RWPE2 (cell line): ENCODE results near the gene MRPL48.
"Not testable (repeated sequence)": the region's sequence is repeated elsewhere in the genome, so short reads cannot be mapped to it uniquely, and the experiment has no call there.

ENCODE experiments used
- ATAC-seq: fragments of 200-7000 bp; cut with Tn5 transposase; 3 replicates; pipeline ENCODE4 v1.9.1; 2021; ENCODE audit warnings: low read depth
- DNase-seq: peaks from one replicate; pipeline ENCODE4 v3.0.0-alpha.2; 2020; ENCODE audit warnings: low spot score
- H3K27ac ChIP-seq: fragments of 450-650 bp; 2 replicates; pipeline ENCODE4 v1.5.1; 2017; ENCODE audit warnings: mild to moderate bottlenecking; ENCODE audit not compliant: poor library complexity, severe bottlenecking
- H3K27me3 ChIP-seq: fragments of 250-450 bp; sonication (Bioruptor Pico); 2 replicates; pipeline ENCODE4 v1.5.1; 2021; ENCODE audit warnings: mild to moderate bottlenecking, moderate library complexity; ENCODE audit not compliant: insufficient read depth, poor library complexity, severe bottlenecking
- H3K36me3 ChIP-seq: fragments of 250-450 bp; sonication (Bioruptor Pico); 2 replicates; pipeline ENCODE4 v1.5.1; 2020; ENCODE audit warnings: low read depth, mild to moderate bottlenecking, moderate library complexity
- H3K4me1 ChIP-seq: fragments of 250-450 bp; sonication (Bioruptor Pico); 2 replicates; pipeline ENCODE4 v1.5.1; 2021; ENCODE audit warnings: mild to moderate bottlenecking, moderate library complexity; ENCODE audit not compliant: insufficient read depth, poor library complexity, severe bottlenecking
- H3K4me3 ChIP-seq: fragments of 250-450 bp; sonication (Bioruptor Pico); 2 replicates; pipeline ENCODE4 v1.5.1; 2021; ENCODE audit warnings: mild to moderate bottlenecking, moderate library complexity; ENCODE audit not compliant: severe bottlenecking
- H3K9me3 ChIP-seq: fragments of 250-450 bp; sonication (Bioruptor Pico); 2 replicates; pipeline ENCODE4 v1.5.1; 2021; ENCODE audit warnings: mild to moderate bottlenecking, moderate library complexity; ENCODE audit not compliant: severe bottlenecking
- TF ChIP-seq, protein P1 (sequence below): fragments of 450-650 bp; IDR thresholded peaks from one replicate; pipeline ENCODE4 v1.5.1; 2017; ENCODE audit warnings: mild to moderate bottlenecking, moderate library complexity; ENCODE audit not compliant: poor library complexity, severe bottlenecking

Gene MRPL48

DNA sequence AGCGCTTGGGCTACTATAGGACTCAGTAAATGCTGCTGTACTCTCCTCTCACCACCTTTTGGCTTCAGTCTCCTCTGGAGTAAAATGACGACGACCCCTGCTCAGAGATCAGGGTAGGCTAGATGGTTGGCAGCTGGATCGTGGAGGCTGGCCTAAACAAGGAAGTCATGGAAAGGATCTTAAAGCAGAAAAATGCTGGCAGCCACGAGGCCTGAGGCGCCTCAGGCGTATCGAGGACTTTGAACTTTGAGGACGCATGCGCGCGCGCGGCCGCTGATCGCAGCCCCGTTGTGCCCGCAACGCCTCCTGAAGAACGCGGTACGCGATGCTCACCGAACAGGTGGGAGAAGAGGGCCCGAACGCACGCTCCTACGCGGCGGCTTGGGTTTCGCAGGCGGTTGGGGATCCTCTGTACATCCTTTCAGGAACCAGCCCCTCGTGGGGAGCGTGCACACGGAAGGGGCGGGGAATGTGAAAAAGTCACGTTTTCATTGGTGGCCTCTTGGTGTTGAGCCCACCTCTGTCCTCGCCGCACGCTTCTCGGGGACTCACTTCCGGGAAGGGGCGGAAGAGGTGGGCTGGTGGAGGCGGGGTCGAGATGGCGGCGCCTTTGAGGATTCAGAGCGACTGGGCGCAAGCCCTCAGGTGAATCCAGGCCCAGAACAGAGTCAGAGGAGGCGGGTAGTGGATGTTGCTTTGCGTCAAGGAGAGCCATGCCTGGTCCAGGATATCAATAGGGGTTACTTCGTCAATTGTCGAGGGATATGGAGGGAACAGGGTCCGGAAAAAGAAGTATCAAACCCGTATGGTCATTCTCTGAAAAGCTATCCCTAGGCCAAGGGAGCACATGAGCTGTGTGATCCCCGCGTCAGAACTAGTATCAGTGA is 89.0 kb downstream of the MRPL48 start, which contains the start of the genes COA4 and PAAF1:
Gene COA4 (minus strand): TSS at position 423 of the 887 bp plus-strand sequence. CDS start 3,468 bp downstream, outside the sequence.
Gene PAAF1 (plus strand): TSS at position 576 of the 887 bp plus-strand sequence. CDS start 23 bp downstream, at position 599.
- H3K27ac ChIP-seq: peak within 1 kb of the TSS; percentile 90
- ATAC-seq: peak; percentile 93
- TF ChIP-seq, protein P1, sequence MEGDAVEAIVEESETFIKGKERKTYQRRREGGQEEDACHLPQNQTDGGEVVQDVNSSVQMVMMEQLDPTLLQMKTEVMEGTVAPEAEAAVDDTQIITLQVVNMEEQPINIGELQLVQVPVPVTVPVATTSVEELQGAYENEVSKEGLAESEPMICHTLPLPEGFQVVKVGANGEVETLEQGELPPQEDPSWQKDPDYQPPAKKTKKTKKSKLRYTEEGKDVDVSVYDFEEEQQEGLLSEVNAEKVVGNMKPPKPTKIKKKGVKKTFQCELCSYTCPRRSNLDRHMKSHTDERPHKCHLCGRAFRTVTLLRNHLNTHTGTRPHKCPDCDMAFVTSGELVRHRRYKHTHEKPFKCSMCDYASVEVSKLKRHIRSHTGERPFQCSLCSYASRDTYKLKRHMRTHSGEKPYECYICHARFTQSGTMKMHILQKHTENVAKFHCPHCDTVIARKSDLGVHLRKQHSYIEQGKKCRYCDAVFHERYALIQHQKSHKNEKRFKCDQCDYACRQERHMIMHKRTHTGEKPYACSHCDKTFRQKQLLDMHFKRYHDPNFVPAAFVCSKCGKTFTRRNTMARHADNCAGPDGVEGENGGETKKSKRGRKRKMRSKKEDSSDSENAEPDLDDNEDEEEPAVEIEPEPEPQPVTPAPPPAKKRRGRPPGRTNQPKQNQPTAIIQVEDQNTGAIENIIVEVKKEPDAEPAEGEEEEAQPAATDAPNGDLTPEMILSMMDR: no peak

DNA sequence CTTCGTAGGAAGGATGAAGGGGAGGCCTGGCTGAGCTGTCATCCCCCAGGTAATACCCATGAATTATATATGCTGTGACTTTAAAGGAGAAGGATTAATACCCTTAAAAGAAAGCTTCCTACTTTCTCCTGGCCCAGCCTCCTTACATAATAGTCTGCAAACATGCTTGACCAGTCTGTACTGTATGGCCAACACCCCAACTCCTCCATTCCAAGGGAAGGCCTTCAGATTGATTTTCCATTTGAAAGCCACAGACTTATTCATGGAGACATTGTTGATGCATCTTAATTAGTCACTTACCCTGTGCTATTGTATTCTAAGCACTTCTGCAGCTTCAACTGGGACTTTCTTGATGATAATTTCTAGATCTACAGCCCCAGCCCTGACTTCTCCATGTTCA is 91.1 kb downstream of the MRPL48 start:
- peaks cover 36% of the 10 kb centered on the region for H3K36me3 ChIP-seq
- ATAC-seq: no peak
- no peak overlapping the region for H3K27ac ChIP-seq
- H3K4me1 ChIP-seq: peaks cover 10% of the 10 kb centered on the region
- no peak overlapping the region for H3K4me3 ChIP-seq
- H3K27me3 ChIP-seq: no peaks in the 10 kb centered on the region
- H3K9me3 ChIP-seq: no peaks in the 10 kb centered on the region
- TF ChIP-seq, protein P1: no peak
- no peak for DNase-seq

More for the DNA sequence above, 89.0 kb downstream of the MRPL48 start, which contains the start of the genes COA4 and PAAF1:
- Histone ChIP-seq H3K9me3 (no peaks in the 10 kb centered on the region), H3K4me1 (peaks cover 10% of the 10 kb centered on the region), H3K36me3 (peaks cover 51% of the 10 kb centered on the region), H3K27me3 (no peaks in the 10 kb centered on the region), H3K4me3 (peak within 1 kb of the TSS; percentile 44)
- peak; percentile 91 for DNase-seq

DNA sequence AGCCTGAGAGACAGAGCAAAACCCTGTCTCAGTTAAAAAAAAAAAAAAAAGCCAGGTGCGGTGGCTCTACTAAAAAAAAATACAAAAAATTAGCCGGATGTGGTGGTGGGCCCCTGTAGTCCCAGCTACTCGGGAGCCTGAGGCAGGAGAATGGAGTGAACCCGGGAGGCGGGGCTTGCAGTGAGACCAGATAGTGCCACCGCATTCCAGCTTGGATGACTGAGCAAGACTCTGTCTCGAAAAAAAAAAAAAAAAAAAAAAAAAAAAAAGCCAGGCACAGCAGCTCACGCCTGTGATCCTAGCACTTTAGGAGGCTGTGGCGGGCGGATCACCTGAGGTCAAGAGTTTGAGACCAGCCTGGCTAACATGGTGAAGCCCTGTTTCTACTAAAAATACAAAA is 92.8 kb downstream of the MRPL48 start:
- not testable (repeated sequence) for H3K27me3 ChIP-seq, DNase-seq, ATAC-seq, H3K9me3 ChIP-seq, H3K4me3 ChIP-seq, H3K27ac ChIP-seq, H3K4me1 ChIP-seq
- H3K36me3 ChIP-seq: peaks cover 26% of the 10 kb centered on the region

DNA sequence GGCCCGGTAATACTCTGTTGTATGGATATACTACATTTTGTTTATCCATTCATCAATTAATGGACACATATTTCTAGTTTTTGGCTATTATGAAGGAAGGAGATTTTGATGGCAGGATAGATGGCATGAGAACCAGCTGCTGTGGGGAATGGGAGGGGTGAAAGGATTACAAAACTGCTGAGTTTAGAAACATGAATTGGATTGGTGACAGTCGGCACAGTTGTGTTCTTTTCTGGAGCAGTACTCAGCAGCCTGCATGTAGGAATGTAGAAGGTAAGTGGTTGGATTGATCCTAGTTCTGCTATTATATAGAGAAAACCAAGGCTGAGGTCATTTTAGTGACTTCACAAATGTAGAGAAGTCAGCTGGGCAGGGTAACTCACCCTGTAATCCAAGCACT is 96.2 kb downstream of the MRPL48 start:
- Histone ChIP-seq H3K9me3 (no peaks in the 10 kb centered on the region), H3K36me3 (peaks cover 43% of the 10 kb centered on the region), H3K27ac (no peak overlapping the region), H3K4me3 (no peak overlapping the region), H3K4me1 (no peaks in the 10 kb centered on the region), H3K27me3 (no peaks in the 10 kb centered on the region)
- no peak for DNase-seq
- no peak for ATAC-seq
- TF ChIP-seq, protein P1: no peak

DNA sequence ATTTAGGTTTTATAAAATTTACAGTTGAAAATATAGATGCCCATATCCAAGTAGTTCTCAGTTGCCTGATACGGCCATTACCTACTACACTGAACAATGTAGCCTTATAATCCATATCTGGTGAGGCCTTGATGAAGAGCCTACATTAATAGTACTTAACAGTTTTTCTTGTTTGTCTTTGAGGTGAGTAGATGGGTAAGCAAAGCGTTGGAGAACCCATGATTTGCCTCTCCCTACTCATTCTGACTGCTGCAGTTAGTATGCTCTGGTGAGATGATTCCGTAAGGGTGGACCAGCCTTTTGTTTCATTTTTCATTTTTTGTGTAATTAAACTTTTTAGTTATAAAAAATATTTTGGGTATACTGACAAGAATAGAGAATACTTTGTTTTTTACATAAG is 100.6 kb downstream of the MRPL48 start:
- peaks cover 67% of the 10 kb centered on the region for H3K36me3 ChIP-seq
- no peak overlapping the region for H3K27ac ChIP-seq
- no peak for ATAC-seq
- H3K4me3 ChIP-seq: no peak overlapping the region
- TF ChIP-seq, protein P1: no peak
- no peaks in the 10 kb centered on the region for H3K9me3 ChIP-seq
- no peak for DNase-seq
- H3K27me3 ChIP-seq: no peaks in the 10 kb centered on the region
- no peaks in the 10 kb centered on the region for H3K4me1 ChIP-seq
